Measurements from ENCODE around the gene PLPP1. TPM values are rescaled to one million over a fixed set of nuclear protein-coding genes. Genes with fewer than 3 reads are reported as not detected.

Gene PLPP1
- total and polyA plus RNA-seq, 2 experiments from 2014 or later = 63.5 to 78.6 TPM

DNA sequence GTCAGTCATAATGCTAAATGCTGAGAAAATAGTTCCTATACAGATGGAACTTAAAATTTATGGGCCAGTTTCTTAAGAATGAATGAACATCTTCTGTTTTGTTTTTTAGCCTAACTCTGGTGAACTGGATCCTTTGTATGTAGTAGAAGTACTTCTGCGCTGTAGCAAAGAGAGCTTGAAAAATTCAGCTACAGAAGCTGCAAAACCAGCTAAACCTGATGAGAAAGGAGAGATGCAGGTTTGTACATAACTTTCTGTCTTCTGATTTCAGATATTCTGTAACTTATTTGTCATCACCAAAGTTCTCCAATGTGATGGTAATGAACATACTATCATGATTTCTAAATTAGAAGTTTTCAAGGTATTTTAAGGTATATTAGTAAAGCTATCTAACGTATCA, 146.9 kb downstream of the PLPP1 start:
- H3K4me1 ChIP-seq (ENCODE audit: insufficient read depth) = no peaks in the 10 kb centered on the region
- peaks cover 20% of the 10 kb centered on the region for H3K79me2 ChIP-seq (ENCODE audit: insufficient read depth)
- peaks cover 35% of the 10 kb centered on the region for H3K36me3 ChIP-seq (ENCODE audit: low read depth)
- no peak overlapping the region for H3K4me2 ChIP-seq (ENCODE audit: unreplicated experiment)
- no peaks in the 10 kb centered on the region for H3K27me3 ChIP-seq (replicated peaks; ENCODE audit: insufficient read depth)
- no peak for DNase-seq
- H3K9me3 ChIP-seq (ENCODE audit: low read depth) = no peaks in the 10 kb centered on the region
- TF ChIP-seq EZH2phosphoT487 (IDR thresholded peaks at IDR 0.05; ENCODE audit: insufficient read depth, low read depth) = no peak
- no peak overlapping the region for H3K27ac ChIP-seq
- no peaks in the 10 kb centered on the region for H4K20me1 ChIP-seq (ENCODE audit: insufficient read depth)
- no peak overlapping the region for H3K9ac ChIP-seq
- no peaks in the 10 kb centered on the region for H3K9me2 ChIP-seq (ENCODE audit: insufficient read depth)
- in situ Hi-C loops (cut with MboI) = no loop called here
- H3F3A ChIP-seq (ENCODE audit: insufficient read depth) = no peaks in the 10 kb centered on the region
- no peak overlapping the region for H2AFZ ChIP-seq
- no peak overlapping the region for H3K4me3 ChIP-seq
- WGBS, 2 experiments (ENCODE audit: low coverage in 1 of 2, low lambda C conversion rate in 2 of 2, missing lambda C conversion rate in 2 of 2) = 95 to 98% methylated on average over 2 of the region's 2 CpGs

DNA sequence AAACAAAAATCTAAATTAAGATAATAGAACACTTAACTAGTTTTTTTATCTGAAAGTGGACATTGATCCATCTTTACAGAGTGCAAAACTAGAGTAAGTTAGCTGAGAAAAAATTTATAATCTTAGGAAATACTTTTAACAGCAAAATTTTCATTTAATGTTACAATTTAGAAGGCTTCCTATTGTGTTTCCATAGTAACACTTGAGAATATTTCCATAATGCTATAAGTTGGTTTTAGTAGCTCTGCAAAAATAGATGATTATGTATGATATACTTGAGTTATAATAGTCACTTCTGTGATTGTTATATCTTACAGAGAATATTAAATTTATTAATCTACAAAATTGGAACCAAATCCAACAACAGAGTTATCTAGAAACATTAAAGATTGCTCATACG, 148.4 kb downstream of the PLPP1 start:
- H3K36me3 ChIP-seq (ENCODE audit: low read depth) = peaks cover 31% of the 10 kb centered on the region
- H3K4me3 ChIP-seq = no peak overlapping the region
- H3K9me3 ChIP-seq (ENCODE audit: low read depth) = no peaks in the 10 kb centered on the region
- WGBS, 2 experiments (ENCODE audit: low coverage in 1 of 2, low lambda C conversion rate in 2 of 2, missing lambda C conversion rate in 2 of 2) = 98 to 100% methylated on average over 1 of the region's 1 CpG
- H3K9ac ChIP-seq = no peak overlapping the region
- H3K27ac ChIP-seq = no peak overlapping the region
- no peak overlapping the region for H2AFZ ChIP-seq
- H3K79me2 ChIP-seq (ENCODE audit: insufficient read depth) = peaks cover 32% of the 10 kb centered on the region
- no peaks in the 10 kb centered on the region for H3K4me1 ChIP-seq (ENCODE audit: insufficient read depth)
- no peaks in the 10 kb centered on the region for H4K20me1 ChIP-seq (ENCODE audit: insufficient read depth)
- H3K27me3 ChIP-seq (replicated peaks; ENCODE audit: insufficient read depth) = no peaks in the 10 kb centered on the region
- H3F3A ChIP-seq (ENCODE audit: insufficient read depth) = no peaks in the 10 kb centered on the region
- no peaks in the 10 kb centered on the region for H3K9me2 ChIP-seq (ENCODE audit: insufficient read depth)
- TF ChIP-seq EZH2 (IDR thresholded peaks at IDR 0.05; ENCODE audit: insufficient read depth, poor library complexity, severe bottlenecking) (no peak), EZH2phosphoT487 (IDR thresholded peaks at IDR 0.05; ENCODE audit: insufficient read depth, low read depth) (no peak)
- in situ Hi-C loops (cut with MboI) = no loop called here
- no peak overlapping the region for H3K4me2 ChIP-seq (ENCODE audit: unreplicated experiment)
- DNase-seq = no peak

DNA sequence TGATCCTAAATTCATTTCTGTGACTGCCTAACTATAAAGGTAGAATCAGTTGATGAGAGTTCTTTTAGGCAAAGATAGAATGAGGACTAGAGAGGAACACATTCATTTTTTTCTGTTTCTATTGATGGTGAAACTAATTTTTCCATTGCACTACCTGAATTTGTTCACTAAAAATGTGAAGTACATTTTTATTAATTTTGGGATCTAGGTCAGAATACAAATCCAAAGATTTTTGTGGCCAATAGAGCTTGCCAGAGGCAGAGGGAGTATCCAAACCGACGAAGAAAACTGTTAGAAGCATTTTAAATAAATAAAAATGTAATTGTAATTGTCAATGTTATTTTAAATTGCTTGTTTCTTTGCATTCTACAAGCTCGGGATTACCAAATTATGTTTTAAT, 148.9 kb downstream of the PLPP1 start:
- H2AFZ ChIP-seq = no peak overlapping the region
- no peak overlapping the region for H3K27ac ChIP-seq
- peaks cover 33% of the 10 kb centered on the region for H3K36me3 ChIP-seq (ENCODE audit: low read depth)
- no peaks in the 10 kb centered on the region for H3K27me3 ChIP-seq (replicated peaks; ENCODE audit: insufficient read depth)
- no peaks in the 10 kb centered on the region for H3K4me1 ChIP-seq (ENCODE audit: insufficient read depth)
- peaks cover 32% of the 10 kb centered on the region for H3K79me2 ChIP-seq (ENCODE audit: insufficient read depth)
- no peak overlapping the region for H3K4me3 ChIP-seq
- in situ Hi-C loops (cut with MboI) = no loop called here
- TF ChIP-seq EZH2 (IDR thresholded peaks at IDR 0.05; ENCODE audit: insufficient read depth, poor library complexity, severe bottlenecking) (no peak), EZH2phosphoT487 (IDR thresholded peaks at IDR 0.05; ENCODE audit: insufficient read depth, low read depth) (no peak)
- H3K9me3 ChIP-seq (ENCODE audit: low read depth) = no peaks in the 10 kb centered on the region
- no peaks in the 10 kb centered on the region for H3F3A ChIP-seq (ENCODE audit: insufficient read depth)
- no peak for DNase-seq
- 27 to 30% methylated on average over 3 of the region's 3 CpGs for WGBS, 2 experiments (ENCODE audit: low coverage in 1 of 2, low lambda C conversion rate in 2 of 2, missing lambda C conversion rate in 2 of 2)
- no peak overlapping the region for H3K9ac ChIP-seq
- no peaks in the 10 kb centered on the region for H4K20me1 ChIP-seq (ENCODE audit: insufficient read depth)
- no peaks in the 10 kb centered on the region for H3K9me2 ChIP-seq (ENCODE audit: insufficient read depth)
- no peak overlapping the region for H3K4me2 ChIP-seq (ENCODE audit: unreplicated experiment)

DNA sequence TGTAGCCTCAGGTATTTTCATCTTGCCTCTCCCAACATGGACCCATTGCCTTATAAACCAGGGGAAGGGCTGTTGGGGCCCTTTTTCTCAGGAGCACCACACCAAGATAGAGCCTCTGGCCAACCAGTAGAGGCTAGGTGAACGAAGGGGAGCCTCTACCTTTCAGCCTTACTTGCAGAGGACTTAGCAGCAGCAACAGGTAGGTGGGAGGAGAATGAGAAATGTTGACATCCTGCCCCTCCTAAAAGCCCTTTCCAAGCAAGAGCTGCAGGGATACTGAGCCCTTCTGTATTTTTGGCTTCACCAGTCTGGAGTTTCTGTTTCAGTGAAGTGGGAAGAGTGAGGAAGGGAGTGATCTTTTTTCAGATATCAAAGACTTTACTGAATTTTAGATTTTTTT, 149.5 kb downstream of the PLPP1 start:
- peaks cover 32% of the 10 kb centered on the region for H3K79me2 ChIP-seq (ENCODE audit: insufficient read depth)
- peaks cover 4% of the 10 kb centered on the region; the same call in 1 of the 2 replicates for H3K4me1 ChIP-seq (ENCODE audit: insufficient read depth)
- no peaks in the 10 kb centered on the region for H3K9me2 ChIP-seq (ENCODE audit: insufficient read depth)
- H3K27ac ChIP-seq = no peak overlapping the region
- 0 out of 2 replicates have a peak, but pooled peaks cover 5% of the 10 kb centered on the region for H3F3A ChIP-seq (ENCODE audit: insufficient read depth)
- WGBS, 2 experiments (ENCODE audit: low coverage in 1 of 2, low lambda C conversion rate in 2 of 2, missing lambda C conversion rate in 2 of 2) = 95 to 100% methylated on average over 1 of the region's 1 CpG
- no peak overlapping the region for H3K4me2 ChIP-seq (ENCODE audit: unreplicated experiment)
- H3K9ac ChIP-seq = no peak overlapping the region
- H3K36me3 ChIP-seq (ENCODE audit: low read depth) = peaks cover 39% of the 10 kb centered on the region
- H2AFZ ChIP-seq = no peak overlapping the region
- H3K9me3 ChIP-seq (ENCODE audit: low read depth) = no peaks in the 10 kb centered on the region
- no peaks in the 10 kb centered on the region for H4K20me1 ChIP-seq (ENCODE audit: insufficient read depth)
- no peak overlapping the region for H3K4me3 ChIP-seq
- TF ChIP-seq EZH2phosphoT487 (IDR thresholded peaks at IDR 0.05; ENCODE audit: insufficient read depth, low read depth) = no peak
- no peak for TF ChIP-seq EZH2 (IDR thresholded peaks at IDR 0.05; ENCODE audit: insufficient read depth, poor library complexity, severe bottlenecking)
- in situ Hi-C loops (cut with MboI) = no loop called here
- H3K27me3 ChIP-seq (replicated peaks; ENCODE audit: insufficient read depth) = no peaks in the 10 kb centered on the region
- no peak for DNase-seq

DNA sequence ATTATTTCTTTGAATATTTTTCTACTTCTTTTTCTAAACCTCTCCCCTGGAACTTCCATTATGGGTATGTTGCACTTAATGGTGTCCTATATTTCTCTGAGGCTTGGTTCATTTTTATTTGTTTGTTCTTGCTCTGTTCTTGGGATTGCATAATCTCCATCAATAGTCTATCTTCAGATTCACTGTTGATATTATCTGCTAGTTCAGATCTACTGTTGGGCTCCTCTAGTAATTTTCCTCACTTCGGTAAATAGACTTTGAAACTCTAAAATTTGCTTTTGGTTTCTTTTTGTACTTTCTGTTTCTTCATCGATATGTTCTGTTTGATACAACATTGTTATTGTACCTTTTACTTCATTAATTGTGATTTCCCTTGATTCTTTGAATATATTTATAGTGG, 150.7 kb downstream of the PLPP1 start:
- no peak overlapping the region for H3K4me3 ChIP-seq
- H3K4me1 ChIP-seq (ENCODE audit: insufficient read depth) = peaks cover 9% of the 10 kb centered on the region; the same call in 1 of the 2 replicates
- 0 out of 2 replicates have a peak, but pooled peaks cover 5% of the 10 kb centered on the region for H3F3A ChIP-seq (ENCODE audit: insufficient read depth)
- H3K9me2 ChIP-seq (ENCODE audit: insufficient read depth) = no peaks in the 10 kb centered on the region
- 98% methylated on average over 2 of the region's 2 CpGs for WGBS, 2 experiments (ENCODE audit: low coverage in 1 of 2, low lambda C conversion rate in 2 of 2, missing lambda C conversion rate in 2 of 2)
- H3K4me2 ChIP-seq (ENCODE audit: unreplicated experiment) = no peak overlapping the region
- H3K27ac ChIP-seq = no peak overlapping the region
- peaks cover 32% of the 10 kb centered on the region for H3K79me2 ChIP-seq (ENCODE audit: insufficient read depth)
- TF ChIP-seq EZH2phosphoT487 (IDR thresholded peaks at IDR 0.05; ENCODE audit: insufficient read depth, low read depth) (no peak), EZH2 (IDR thresholded peaks at IDR 0.05; ENCODE audit: insufficient read depth, poor library complexity, severe bottlenecking) (no peak)
- peaks cover 40% of the 10 kb centered on the region for H3K36me3 ChIP-seq (ENCODE audit: low read depth)
- no peaks in the 10 kb centered on the region for H3K9me3 ChIP-seq (ENCODE audit: low read depth)
- in situ Hi-C loops (cut with MboI) = no loop called here
- H4K20me1 ChIP-seq (ENCODE audit: insufficient read depth) = no peaks in the 10 kb centered on the region
- no peaks in the 10 kb centered on the region for H3K27me3 ChIP-seq (replicated peaks; ENCODE audit: insufficient read depth)
- DNase-seq = no peak
- H3K9ac ChIP-seq = no peak overlapping the region
- H2AFZ ChIP-seq = no peak overlapping the region

All from GM23248 (cell line).